NCI-H526 treated with DMSO at 0.1 percent for 48 hours (cell line): ENCODE data around the gene ZC3H11A.
"Not testable (repeated sequence)": the region's sequence is repeated elsewhere in the genome, so short reads cannot be mapped to it uniquely, and the experiment has no call there.

Experiments
- DNase-seq: peaks from one replicate; lab custom pipeline; 2025; lab: John Stamatoyannopoulos, UW

ZC3H11A gene

DNA sequence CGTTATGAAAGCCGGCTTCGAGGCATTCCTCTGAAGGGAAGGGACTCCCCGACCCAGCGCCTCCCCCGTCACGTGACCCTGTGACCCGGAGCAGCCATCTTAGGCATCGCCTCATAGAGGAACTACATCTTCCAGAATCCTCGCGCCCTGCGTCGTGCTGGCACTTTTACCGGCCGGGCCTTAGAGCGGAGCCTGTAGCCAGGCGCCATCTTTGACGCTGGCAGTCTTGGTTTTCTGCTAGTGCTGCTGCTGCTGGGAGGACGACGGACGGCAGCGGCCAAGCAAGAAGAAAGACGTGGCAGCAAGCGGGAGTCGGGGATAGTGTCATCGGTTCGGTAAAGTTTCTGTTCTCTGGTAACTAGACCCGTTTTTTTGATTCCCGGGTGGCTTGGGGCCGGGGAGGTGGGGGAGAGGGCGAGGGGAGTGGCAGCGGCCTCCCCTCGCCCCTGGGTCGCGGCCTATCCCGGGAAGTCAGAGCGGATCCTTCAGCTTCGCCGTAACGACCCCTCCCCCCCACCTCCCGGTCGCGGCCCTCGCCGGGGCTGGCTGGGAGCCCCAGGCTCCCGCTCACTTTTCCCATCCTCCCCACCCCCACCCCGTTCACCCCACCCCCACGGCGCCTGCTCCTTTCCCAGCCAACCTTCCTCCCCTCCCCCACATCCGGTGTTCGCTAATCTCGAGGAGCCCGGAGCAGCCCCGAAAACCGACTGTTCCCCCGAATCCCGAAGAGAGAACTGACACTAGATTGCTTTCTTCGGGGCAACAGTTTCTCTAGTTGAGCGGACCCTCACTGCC lies at the start of gene ZC3H11A, which contains the start of gene ZBED6:
Gene ZC3H11A, plus strand, starts transcription at position 183 of the 795 bp plus-strand sequence. CDS start 21,448 bp downstream, outside the sequence.
Gene ZBED6, plus strand, starts transcription at position 183 of the 795 bp plus-strand sequence. CDS start 1,900 bp downstream, outside the sequence.
- peak; percentile 83 for DNase-seq

DNA sequence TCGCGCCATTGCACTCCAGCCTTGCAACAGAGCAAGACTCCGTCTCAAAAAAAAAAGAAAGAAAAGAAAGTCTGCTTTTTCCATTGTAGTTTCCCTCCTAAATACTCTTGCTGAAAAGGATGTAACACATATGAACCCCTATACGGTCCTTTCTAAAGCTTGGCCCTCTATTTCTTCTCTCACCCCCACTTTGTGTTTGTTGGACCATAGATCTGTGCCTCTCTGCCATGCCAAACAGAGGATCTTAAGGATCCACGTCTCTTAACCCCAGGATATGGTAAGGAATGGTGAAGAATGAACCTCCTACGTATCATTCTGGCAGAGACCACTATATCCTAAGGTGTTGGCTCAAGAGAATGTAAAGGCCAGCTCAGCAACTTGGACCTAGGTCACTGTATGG lies 49.1 kb upstream of the ZC3H11A start:
- DNase-seq = no peak

DNA sequence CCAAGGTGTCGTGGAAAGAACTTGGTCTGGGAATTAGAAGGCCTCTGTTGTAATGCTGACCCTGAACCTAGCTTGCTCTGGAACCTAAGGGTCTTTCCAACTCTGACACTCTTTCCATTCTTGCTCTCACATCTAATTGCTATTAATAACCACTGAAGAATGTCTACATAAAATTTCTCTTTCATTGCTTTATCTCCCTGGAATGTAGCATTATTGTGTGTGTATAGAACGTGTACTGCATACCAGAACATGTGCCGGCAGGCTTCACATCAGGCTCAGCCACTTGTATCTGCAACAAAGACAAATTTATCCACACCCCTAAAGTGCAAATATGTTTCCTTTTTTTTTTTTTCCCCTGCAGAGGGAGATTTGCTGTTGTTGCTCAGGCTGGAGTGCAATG lies 44.4 kb upstream of the ZC3H11A start:
- no peak for DNase-seq

DNA sequence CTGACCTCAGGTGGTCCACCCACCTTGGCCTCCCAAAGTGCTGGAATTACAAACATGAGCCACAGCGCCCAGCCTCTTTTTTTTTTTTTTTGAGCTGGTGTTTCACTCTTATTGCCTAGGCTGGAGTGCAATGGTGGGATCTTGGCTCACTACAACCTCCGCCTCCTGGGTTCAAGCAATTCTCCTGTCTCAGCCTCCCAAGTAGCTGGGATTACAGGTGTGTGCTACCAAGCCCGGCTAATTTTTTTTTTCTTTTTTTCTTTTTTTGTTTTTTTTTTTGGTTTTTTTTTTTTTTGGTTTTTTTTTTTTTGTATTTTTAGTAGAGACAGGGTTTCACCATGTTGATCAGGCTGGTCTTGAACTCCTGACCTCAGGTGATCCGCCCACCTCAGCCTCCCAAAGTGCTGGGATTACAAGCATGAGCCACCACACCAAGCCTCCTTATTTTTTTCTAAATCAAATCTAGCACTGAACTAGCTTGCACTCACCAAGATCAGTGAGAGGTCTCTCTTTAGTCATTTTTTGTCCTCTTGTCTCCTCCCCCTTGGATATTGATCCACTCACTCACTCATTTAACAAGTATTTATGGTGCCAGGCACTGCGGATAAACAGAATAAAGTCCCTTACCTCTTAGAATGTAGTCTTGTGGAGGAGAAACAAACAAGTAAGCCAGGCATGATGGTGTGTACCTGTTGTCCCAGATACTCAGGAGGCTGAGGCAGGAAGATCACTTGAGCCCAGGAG lies 43.6 kb upstream of the ZC3H11A start:
- DNase-seq = not testable (repeated sequence)

- DNase-seq = peak; percentile 30
Observed at GRCh38 chr1:203754455-203754864, 41.0 kb upstream of the ZC3H11A start.

DNA sequence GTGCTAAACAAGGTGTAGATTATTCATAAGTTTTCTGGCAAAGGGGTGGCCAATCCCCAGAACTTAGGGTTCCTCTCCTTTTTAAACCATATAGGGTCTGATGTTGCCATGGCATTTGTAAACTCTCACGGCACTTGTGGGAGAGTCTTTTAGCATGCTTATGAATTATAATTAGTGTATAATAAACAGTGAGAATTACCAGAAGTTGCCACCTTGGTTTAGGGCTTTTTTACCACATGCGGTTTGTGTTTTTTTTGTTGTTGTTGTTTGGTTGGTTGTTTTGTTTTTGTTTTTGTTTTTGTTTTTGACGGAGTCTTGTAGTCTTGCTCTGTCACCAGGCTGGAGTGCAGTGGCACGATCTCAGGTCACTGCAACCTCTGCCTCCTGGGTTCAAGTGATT lies 39.4 kb upstream of the ZC3H11A start:
- no peak for DNase-seq

- DNase-seq = not testable (repeated sequence)
Observed at GRCh38 chr1:203758749-203759148, 36.7 kb upstream of the ZC3H11A start.

- DNase-seq = no peak
Observed at GRCh38 chr1:203760506-203760905, 34.9 kb upstream of the ZC3H11A start.

DNA sequence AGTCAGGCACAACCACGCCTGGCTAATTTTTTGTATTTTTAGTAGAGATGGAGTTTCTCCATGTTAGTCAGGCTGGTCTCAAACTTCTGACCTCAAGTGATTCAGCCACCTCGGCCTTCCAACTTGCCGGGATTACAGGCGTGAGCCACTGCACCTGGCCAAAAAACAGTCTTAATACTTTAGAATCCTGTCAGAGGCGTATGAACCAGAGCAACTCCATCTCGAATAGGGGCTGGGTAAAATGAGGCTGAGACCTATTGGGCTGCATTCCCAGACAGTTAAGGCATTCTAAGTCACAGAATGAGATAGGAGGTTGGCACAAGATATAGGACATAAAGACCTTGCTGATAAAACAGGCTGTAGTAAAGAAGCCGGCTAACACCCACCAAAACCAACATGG lies 33.5 kb upstream of the ZC3H11A start:
- DNase-seq = not testable (repeated sequence)

GRCh38 chr1:203763505-203763904 lies 31.9 kb upstream of the ZC3H11A start:
- no peak for DNase-seq

GRCh38 chr1:203764105-203765028 lies 31.1 kb upstream of the ZC3H11A start:
- no peak for DNase-seq

DNA sequence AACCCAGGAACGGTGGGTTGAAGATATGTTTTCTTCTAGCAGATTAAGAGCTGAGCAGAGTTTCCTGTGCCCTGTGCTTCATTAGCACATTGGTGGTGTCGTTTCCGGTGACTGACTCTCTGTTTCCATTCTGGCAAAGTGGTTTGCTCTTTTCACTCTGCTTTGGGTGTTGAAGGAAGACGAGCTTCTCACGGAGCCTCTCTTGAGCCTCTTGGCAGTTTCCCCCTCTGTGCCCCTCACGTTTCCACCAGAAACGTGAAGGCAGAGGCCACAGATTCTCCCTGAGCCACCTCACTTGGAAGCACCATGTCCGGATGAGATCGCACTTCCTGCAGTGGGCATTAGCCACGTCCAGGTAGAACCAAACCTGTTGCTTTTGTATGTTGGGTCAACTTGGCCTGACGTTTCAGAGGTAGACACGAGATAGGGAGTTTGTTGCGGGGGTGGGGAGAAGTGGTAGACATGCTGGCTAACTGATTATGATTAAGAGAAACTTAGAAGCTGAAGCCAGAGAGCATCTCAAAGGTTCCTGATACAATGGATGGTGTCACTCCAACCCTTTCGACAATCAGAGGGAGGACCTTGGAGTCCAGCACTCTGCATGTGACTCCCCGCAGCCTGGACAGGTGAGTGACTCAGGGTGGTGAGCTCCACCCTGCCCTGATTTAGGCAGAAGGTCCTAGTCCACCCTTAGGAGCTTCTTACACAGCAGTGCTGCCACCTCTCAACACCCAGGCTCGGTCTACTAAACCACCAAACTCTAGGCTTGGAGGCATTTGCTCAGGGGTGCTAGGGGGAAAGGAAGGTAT lies 30.2 kb upstream of the ZC3H11A start, which contains the start of gene LAX1:
Gene LAX1, plus strand, starts transcription at position 155 of the 809 bp plus-strand sequence. Its CDS starts 383 bp downstream, at position 538.
- no peak for DNase-seq

DNA sequence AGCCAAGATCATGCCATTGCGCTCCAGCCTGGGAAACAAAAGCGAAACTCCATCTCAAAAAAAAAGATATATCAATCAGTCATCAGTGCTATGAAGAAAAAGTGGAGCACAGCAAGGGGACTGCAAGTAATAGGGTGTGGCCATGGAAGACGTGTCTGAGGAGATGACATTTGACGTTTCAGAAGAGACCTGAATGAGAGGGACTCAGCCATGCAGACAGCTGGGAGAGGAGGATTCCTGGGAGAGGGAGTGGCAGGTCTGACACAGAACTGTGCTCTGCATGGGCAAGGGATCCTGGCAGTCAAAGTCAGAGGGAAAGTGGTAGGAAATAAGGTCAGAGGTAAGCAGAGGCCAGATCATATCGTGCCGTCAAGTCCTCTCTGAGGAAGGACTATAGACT lies 27.2 kb upstream of the ZC3H11A start:
- DNase-seq = no peak

GRCh38 chr1:203769505-203770343 lies 25.7 kb upstream of the ZC3H11A start:
- no peak for DNase-seq

DNA sequence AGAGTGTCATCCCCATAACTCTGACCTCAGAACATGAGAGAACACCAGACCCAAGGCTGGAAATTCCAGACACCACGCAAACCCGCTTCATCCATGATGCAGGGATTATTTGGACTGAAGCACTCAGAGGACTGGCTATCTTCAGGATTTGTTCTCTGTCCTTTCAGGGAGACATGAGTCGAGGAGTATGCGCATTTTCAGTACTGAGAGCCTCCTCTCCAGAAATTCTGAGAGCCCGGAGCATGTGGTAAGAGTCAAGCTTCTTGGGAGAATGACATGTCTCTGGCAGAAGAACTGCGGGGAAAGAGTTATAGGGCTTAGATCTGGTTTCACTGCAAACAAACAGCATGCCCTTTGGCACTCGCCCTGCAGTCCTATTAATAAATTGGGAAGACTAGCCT lies 23.5 kb upstream of the ZC3H11A start:
- DNase-seq = no peak

DNA sequence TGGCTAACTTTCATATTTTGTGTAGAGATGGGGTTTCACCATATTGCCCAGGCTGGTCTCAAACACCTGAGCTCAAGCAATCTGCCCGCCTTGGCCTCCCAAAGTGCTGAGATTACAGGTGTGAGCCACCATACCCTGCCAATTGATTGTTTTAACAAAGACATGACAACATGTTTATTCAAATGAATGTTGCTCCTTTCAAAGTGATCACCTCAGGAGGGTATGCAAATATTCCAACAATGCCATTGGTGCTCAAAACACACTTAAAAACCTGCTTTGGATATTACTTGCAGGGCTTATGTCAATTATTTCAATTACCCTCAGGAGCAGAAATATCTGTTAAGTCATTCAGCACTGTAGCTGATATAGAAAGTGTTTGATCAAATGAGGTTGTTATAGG lies 22.6 kb upstream of the ZC3H11A start:
- peak; percentile 29 for DNase-seq

- DNase-seq = no peak
Observed at GRCh38 chr1:203776636-203777035, 18.8 kb upstream of the ZC3H11A start.

GRCh38 chr1:203777596-203777995 lies 17.8 kb upstream of the ZC3H11A start:
- DNase-seq = no peak

GRCh38 chr1:203778146-203778545 lies 17.3 kb upstream of the ZC3H11A start:
- no peak for DNase-seq

DNA sequence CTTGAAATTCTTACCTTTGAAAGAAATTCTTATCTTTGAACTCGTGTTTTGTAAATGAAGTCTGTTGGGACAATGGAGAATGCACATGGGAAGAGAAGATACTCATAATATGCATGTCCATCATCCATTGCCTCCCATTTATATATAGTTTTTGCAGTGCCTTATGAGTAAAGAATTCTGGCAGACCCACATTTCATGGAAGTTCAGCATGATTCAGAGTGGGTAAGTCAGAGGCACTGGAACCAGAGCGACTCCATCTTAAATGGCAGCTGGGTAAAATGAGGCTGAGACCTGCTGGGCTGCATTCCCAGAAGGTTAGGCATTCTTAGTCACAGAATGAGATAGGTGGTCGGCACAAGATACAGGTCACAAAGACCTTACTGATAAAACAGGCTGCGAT lies 16.6 kb upstream of the ZC3H11A start:
- no peak for DNase-seq
